Endodermal cell (in vitro differentiated cells): Measurements from ENCODE around the gene KREMEN1. TPM values are rescaled to one million over a fixed set of nuclear protein-coding genes. Genes with fewer than 3 reads are reported as not detected.
A peak's percentile ranks its signal among the peaks of the same experiment; 100 is the strongest.

Experiments
- DNase-seq: peaks from one replicate; pipeline ENCODE4 v3.0.0-alpha.2; 2017
- H3K27ac ChIP-seq: 2 replicates; pipeline ENCODE4 v1.5.1; 2013; ENCODE audit warnings: mild to moderate bottlenecking, low read depth, low read length, moderate library complexity
- H3K27me3 ChIP-seq: 2 replicates; pipeline ENCODE4 v1.6.1; 2013; ENCODE audit warnings: mild to moderate bottlenecking, low read length, moderate library complexity; ENCODE audit not compliant: insufficient read depth, control insufficient read depth, poor library complexity, severe bottlenecking
- H3K36me3 ChIP-seq: 2 replicates; pipeline ENCODE4 v1.7.0; 2013; ENCODE audit warnings: mild to moderate bottlenecking, low read length, moderate library complexity; ENCODE audit not compliant: control insufficient read depth, insufficient read depth
- H3K4me1 ChIP-seq: one replicate; pipeline ENCODE4 v1.7.0; 2013; ENCODE audit warnings: low read length; ENCODE audit not compliant: control insufficient read depth, insufficient read depth
- H3K4me3 ChIP-seq: 2 replicates; pipeline ENCODE4 v1.5.1; 2013; ENCODE audit warnings: mild to moderate bottlenecking, low read length, moderate library complexity
- H3K9ac ChIP-seq: 2 replicates; pipeline ENCODE4 v1.6.1; 2013; ENCODE audit warnings: mild to moderate bottlenecking, low read length, moderate library complexity; ENCODE audit not compliant: poor library complexity, severe bottlenecking; ENCODE audit errors: extremely low read depth
- H3K9me3 ChIP-seq: 2 replicates; pipeline ENCODE4 v1.6.1; 2013; ENCODE audit warnings: mild to moderate bottlenecking, low read length, moderate library complexity; ENCODE audit not compliant: control insufficient read depth
- H3K27ac Mint-ChIP-seq: 2 replicates; pipeline ENCODE4 v1.8.0; 2020; ENCODE audit warnings: mixed read lengths
- H3K27me3 Mint-ChIP-seq: 2 replicates; pipeline ENCODE4 v1.8.0; 2021; ENCODE audit warnings: mild to moderate bottlenecking, mixed read lengths; ENCODE audit not compliant: insufficient read depth
- H3K36me3 Mint-ChIP-seq: 2 replicates; pipeline ENCODE4 v1.8.0; 2020; ENCODE audit warnings: low read depth, mixed read lengths
- H3K4me1 Mint-ChIP-seq: 2 replicates; pipeline ENCODE4 v1.8.0; 2020; ENCODE audit warnings: mixed read lengths
- H3K4me3 Mint-ChIP-seq: 2 replicates; pipeline ENCODE4 v1.8.0; 2020; ENCODE audit warnings: mild to moderate bottlenecking, moderate library complexity, mixed read lengths
- H3K9me3 Mint-ChIP-seq: 2 replicates; pipeline ENCODE4 v1.8.0; 2020; ENCODE audit warnings: mild to moderate bottlenecking, mixed read lengths
- WGBS, 2 experiments: methylation state at CpG; one replicate each; pipeline versions ENCODE4 v1.1.5 to v1.1.7; 2013; ENCODE audit warnings: missing lambda C conversion rate in 2 of 2, mixed read lengths in 1 of 2; ENCODE audit not compliant: insufficient coverage in 1 of 2, insufficient read length in 1 of 2; 5-methylcytosine and 5-hydroxymethylcytosine counted together
- total RNA-seq, 2 donors: library from RNA; stranded (reverse); fragmentation: NEBNext Ultra II Directional in 1 of 2; extraction: Animal tissue kit (Norgen Biotek cat#: 25700) in 1 of 2; gene quantifications; 2 replicates in 1 of 2; 3 replicates in 1 of 2; pipeline ENCODE4 v1.2.1, GENCODE V29; 2021
- TF ChIP-seq, protein P1 (sequence below): fragments of 200-600 bp; sonication (generic); conservative IDR thresholded peaks from 2 replicates; pipeline ENCODE4 v1.5.0; 2021; ENCODE audit warnings: antibody characterized with exemption, mild to moderate bottlenecking

The KREMEN1 gene
- total RNA-seq, 2 donors from 2014 or later, result 6.2 to 7.5 TPM

DNA sequence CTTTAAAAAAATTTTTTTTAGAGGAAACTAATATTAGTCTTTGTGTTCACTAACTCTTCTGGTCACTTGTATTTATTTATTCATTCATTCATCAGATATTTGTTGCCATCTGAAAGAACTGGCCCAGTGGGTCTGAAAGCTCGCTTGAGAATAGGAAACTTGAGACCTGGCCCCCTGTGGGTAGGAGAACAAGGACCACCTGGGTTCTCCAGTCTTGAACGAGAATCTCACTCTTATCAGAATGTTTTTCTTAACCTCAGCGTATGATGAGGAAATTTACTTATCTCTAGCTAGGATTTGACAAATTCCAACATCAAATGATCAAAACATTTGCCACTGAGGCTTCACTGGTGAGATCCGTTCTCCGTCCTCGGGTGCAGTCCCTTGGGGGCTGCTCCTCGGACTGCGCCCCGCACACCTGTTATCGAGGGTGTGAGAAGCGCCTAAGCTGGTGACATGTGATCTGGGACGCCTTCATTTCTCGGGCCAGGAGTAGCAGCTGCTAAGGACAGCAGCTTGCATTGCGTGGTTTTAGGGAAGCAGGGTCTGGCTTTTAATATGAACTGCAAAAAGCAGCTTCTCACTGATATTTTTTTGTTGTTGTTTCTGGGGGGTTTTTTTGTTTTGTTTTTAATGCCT is 17.5 kb upstream of the KREMEN1 start:
- H3K9ac ChIP-seq, result no peak overlapping the region
- Mint-ChIP-seq H3K4me1 (peaks cover 34% of the 10 kb centered on the region), H3K4me3 (peak overlapping the region; percentile 15), H3K9me3 (no peaks in the 10 kb centered on the region), H3K27me3 (no peaks in the 10 kb centered on the region), H3K27ac (peak overlapping the region; percentile 20), H3K36me3 (peaks cover 4% of the 10 kb centered on the region)
- H3K9me3 ChIP-seq, result no peaks in the 10 kb centered on the region
- DNase-seq, result peak; percentile 63
- H3K4me3 ChIP-seq, result no peak overlapping the region
- H3K36me3 ChIP-seq, result peaks cover 4% of the 10 kb centered on the region
- no peaks in the 10 kb centered on the region for H3K27me3 ChIP-seq
- TF ChIP-seq, protein P1, sequence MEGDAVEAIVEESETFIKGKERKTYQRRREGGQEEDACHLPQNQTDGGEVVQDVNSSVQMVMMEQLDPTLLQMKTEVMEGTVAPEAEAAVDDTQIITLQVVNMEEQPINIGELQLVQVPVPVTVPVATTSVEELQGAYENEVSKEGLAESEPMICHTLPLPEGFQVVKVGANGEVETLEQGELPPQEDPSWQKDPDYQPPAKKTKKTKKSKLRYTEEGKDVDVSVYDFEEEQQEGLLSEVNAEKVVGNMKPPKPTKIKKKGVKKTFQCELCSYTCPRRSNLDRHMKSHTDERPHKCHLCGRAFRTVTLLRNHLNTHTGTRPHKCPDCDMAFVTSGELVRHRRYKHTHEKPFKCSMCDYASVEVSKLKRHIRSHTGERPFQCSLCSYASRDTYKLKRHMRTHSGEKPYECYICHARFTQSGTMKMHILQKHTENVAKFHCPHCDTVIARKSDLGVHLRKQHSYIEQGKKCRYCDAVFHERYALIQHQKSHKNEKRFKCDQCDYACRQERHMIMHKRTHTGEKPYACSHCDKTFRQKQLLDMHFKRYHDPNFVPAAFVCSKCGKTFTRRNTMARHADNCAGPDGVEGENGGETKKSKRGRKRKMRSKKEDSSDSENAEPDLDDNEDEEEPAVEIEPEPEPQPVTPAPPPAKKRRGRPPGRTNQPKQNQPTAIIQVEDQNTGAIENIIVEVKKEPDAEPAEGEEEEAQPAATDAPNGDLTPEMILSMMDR, result no peak
- no peak overlapping the region for H3K27ac ChIP-seq
- H3K4me1 ChIP-seq, result peaks cover 11% of the 10 kb centered on the region
- WGBS, 2 experiments, result 57 to 65% methylated on average over 9 to 14 of the region's 14 CpGs

DNA sequence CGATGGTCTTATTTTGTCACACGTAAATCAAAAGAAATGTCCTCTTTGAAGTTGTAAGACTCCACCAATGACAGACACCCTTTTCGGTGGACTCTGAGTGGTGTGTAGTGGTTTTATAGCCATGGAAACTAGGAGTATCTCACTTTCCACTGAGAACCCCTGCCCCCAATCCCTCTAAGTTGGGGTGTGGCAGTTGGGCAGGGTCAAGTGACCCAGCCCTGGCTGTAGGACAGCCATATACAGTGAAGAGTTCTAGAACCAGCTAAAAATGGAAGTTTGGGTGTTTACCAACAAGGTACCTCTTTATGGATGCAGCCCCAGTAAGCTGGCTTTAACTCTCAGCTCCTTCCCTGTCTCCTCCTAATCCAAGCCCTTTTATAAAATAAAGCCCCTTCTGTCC is 16.4 kb upstream of the KREMEN1 start:
- 97% methylated on average over 3 of the region's 3 CpGs for WGBS, 2 experiments

DNA sequence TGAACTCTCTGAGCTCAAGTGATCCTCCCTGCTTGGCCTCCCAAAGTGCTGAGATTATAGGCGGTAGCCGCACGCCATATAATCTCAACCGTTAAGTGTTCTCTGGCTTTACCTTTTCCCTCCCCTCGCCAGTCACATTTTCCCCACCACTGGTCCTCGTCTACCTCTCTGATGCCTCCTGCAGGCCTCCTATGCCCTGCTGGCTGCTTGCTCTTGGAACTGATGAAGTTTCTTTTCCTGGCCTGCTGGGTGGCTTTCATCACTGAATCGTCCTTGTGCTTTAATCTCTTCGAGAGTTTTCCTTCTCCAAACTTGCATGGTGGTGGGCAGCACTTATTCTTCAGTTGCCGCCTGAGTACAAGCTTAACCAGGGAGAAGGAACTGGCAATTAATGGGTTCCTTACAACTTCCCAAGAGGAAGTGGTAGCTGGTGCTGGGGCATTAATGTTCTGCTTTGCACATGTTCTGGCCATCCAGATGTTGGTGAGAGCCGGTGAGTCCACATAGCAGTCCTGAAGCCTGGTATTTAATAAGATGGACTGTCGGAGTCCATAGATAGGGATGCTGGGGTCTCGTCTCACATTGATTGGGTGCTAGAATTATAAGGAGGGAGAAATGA is 12.5 kb upstream of the KREMEN1 start:
- Histone ChIP-seq H3K9ac (no peak overlapping the region), H3K36me3 (no peaks in the 10 kb centered on the region), H3K27ac (no peak overlapping the region), H3K9me3 (no peaks in the 10 kb centered on the region), H3K27me3 (no peaks in the 10 kb centered on the region), H3K4me1 (peaks cover 10% of the 10 kb centered on the region), H3K4me3 (no peak overlapping the region)
- no peak overlapping the region for H3K4me3 Mint-ChIP-seq
- H3K4me1 Mint-ChIP-seq, result peaks cover 30% of the 10 kb centered on the region
- no peaks in the 10 kb centered on the region for H3K9me3 Mint-ChIP-seq
- no peaks in the 10 kb centered on the region for H3K36me3 Mint-ChIP-seq
- TF ChIP-seq, protein P1, result peak; percentile 65
- 90 to 94% methylated on average over 11 to 12 of the region's 12 CpGs for WGBS, 2 experiments
- H3K27me3 Mint-ChIP-seq, result no peaks in the 10 kb centered on the region
- no peak overlapping the region for H3K27ac Mint-ChIP-seq
- DNase-seq, result peak; percentile 73

More for the DNA sequence above, 16.4 kb upstream of the KREMEN1 start:
- Histone ChIP-seq H3K4me3 (no peak overlapping the region), H3K36me3 (peaks cover 4% of the 10 kb centered on the region), H3K27ac (no peak overlapping the region), H3K9me3 (no peaks in the 10 kb centered on the region), H3K27me3 (no peaks in the 10 kb centered on the region), H3K4me1 (peaks cover 11% of the 10 kb centered on the region), H3K9ac (no peak overlapping the region)
- H3K4me3 Mint-ChIP-seq, result no peak overlapping the region
- H3K36me3 Mint-ChIP-seq, result no peaks in the 10 kb centered on the region
- no peak for DNase-seq
- no peaks in the 10 kb centered on the region for H3K9me3 Mint-ChIP-seq
- H3K27ac Mint-ChIP-seq, result no peak overlapping the region
- TF ChIP-seq, protein P1, result no peak
- H3K4me1 Mint-ChIP-seq, result peaks cover 34% of the 10 kb centered on the region
- no peaks in the 10 kb centered on the region for H3K27me3 Mint-ChIP-seq
